Measurements from ENCODE around the gene EFEMP1. TPM values are rescaled to one million over a fixed set of nuclear protein-coding genes. Genes with fewer than 3 reads are reported as not detected.
A peak's percentile ranks its signal among the peaks of the same experiment; 100 is the strongest.

EFEMP1 gene, protein sequence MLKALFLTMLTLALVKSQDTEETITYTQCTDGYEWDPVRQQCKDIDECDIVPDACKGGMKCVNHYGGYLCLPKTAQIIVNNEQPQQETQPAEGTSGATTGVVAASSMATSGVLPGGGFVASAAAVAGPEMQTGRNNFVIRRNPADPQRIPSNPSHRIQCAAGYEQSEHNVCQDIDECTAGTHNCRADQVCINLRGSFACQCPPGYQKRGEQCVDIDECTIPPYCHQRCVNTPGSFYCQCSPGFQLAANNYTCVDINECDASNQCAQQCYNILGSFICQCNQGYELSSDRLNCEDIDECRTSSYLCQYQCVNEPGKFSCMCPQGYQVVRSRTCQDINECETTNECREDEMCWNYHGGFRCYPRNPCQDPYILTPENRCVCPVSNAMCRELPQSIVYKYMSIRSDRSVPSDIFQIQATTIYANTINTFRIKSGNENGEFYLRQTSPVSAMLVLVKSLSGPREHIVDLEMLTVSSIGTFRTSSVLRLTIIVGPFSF
- 139 TPM for total RNA-seq

DNA sequence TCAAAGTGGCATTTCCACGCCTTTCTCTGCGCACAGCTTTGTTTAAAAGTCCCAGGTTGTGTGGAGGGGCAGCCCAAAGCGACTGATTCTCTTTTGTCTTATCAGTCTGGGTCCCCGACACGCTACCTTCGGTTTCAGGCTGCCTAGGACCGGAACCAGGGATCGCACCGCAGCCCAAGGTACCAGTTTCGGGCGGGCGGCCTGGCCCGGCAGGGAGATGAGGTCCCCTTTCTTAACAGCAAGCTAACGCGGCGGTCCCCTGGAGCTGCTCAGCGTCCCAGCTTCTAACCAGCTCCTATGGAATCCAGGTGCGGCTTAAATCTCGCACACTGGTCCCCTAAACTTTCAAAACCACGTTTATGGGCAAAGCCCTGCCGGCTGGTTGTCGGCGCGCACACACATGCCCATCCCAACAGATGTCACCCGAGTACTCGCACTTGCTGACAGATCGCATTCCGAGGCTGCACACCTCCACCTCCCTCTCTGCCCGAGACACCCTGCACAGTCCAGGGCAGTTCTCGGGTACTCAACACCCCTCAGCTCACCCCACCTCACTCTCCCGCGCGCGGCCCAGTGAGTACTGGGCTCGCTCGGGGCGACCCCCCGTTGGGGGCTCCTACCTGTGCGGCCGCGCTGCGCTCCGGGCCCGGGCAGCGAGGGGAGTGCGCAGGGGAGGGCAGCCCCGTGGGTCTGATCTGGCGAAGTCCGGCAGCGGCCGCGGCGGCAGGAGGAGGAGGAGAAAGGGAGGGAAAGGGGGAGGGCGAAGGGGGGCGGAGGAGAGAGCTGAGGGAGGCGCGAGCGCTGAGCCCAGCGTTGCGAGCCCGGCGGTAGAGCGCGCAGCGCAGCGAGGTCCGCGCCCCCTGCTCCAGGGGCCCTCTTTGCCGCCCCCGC, at the start of gene EFEMP1:
TSS of gene EFEMP1 (minus strand) at position 692 of the 891 bp plus-strand sequence. CDS start 1,342 bp downstream, outside the sequence.
- ATAC-seq (peak; percentile 93), DNase-seq (ENCODE audit: low spot score) (peak; percentile 86)
- intact Hi-C loops (cut with DNase I): no loop called here

DNA sequence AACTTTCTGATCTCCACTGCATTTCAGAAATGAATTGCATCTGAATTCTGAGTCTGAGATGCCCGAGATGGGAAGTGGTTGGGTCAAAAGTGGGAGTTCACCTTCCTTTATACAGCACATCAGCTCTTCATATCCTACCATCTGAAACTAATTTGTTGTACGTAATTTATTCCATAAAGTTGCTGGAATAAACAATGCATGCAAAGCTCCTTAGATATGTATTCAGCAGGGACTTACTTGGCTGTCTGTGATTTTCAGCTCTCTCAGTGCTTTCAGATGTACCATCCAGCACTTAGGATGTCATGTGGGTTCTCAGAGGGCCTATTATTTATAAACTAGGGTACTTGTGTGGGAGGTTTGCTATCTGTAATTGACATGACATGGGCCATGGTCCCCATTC, 46.9 kb upstream of the EFEMP1 start:
- ATAC-seq: no peak
- intact Hi-C loops (cut with DNase I): no loop called here
- no peak for DNase-seq (ENCODE audit: low spot score)

DNA sequence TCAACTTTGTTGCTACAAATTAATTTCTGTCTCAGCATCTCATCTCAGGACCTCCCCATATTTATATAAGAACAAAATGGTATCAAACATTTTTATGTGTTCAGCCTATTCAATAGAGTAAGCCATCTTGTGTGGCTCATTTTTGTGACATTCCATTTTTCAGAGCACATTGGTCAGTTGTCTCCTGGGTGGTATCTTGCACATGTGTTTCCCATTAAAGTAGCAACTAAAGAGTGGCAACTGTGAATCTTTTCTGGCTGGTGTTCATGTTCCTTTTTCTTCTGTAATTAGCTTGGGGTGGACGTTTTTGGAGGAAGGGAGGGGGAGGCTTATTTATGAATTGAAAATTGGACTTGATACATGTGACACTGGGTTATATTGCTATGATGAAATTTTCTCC, 45.4 kb upstream of the EFEMP1 start:
- intact Hi-C loops (cut with DNase I): no loop called here
- DNase-seq (ENCODE audit: low spot score) (no peak), ATAC-seq (no peak)

DNA sequence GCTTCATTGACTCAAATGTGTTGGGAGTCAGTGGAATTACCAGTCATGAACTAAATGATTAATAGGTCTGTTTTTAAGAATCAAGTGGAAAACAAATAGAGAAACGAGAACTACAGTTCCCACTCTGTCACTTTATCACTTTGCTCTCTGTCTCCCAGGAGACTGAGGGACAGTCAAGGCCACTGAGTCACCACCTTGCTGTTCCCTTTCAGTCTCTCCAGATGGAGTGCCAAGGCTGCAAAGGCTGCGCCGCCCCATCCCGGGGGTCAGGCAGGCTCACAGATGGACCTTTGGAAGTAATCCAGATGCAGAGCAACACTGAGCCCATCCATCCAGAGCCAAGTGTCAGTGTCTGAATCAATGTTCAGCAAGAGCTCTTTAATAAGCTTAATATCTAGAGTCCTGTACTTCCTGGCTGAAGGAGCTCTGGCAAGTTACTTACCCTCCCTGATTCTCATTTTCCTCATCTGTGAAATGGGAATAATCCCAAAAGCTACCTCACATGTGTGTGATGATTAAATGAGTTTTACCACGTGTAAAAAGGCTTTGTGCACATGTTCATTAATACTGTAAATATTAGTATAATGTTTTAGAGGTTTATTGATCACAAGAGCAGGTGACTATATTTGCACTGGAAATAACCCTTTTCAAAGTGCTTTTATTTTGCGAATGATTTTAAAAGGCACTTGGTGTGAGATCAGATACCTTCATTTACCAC, 43.0 kb upstream of the EFEMP1 start:
- intact Hi-C loops (cut with DNase I): no loop called here
- DNase-seq (ENCODE audit: low spot score): no peak
- ATAC-seq: peak; percentile 89

DNA sequence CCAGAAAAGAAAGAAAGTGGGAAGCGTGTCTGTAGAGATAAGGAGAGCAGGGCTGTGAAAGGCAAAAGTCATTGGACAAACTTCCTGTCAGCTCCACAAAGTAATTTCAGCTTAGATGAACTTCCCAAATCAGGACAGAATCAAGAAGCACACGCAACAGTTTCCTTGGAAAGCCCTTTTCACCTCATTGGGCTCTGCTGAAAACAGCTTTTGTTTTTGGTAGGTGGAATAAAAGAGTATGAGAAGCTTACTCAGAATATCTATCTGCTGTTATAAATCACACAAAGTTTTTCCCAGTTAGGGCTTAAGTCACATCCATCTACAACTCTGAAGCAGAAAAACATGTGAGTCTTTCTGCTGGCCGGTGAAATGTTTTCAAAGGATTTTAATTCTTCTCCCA, 42.4 kb upstream of the EFEMP1 start:
- ATAC-seq: peak; percentile 54
- intact Hi-C loops (cut with DNase I): no loop called here
- DNase-seq (ENCODE audit: low spot score): no peak

DNA sequence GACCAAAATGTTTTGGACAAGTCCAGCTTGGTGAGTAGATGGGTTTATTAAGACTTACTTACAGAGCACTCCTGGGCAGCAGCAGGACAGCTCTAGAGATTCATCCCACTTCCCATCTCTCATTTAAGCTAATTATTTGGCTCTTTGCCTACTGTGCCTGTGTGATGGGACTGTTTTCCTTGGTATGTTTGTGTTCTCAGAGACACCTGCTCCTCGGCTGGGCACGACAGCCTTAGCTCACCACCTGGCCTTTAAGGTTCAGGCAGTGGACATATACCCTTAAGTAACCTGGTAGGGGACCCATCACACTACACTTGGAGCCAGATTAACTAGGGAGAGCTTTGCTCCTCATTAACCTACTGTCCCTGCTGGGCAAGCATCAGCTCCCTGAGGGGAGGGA, 41.7 kb upstream of the EFEMP1 start:
- no peak for ATAC-seq
- intact Hi-C loops (cut with DNase I): no loop called here

DNA sequence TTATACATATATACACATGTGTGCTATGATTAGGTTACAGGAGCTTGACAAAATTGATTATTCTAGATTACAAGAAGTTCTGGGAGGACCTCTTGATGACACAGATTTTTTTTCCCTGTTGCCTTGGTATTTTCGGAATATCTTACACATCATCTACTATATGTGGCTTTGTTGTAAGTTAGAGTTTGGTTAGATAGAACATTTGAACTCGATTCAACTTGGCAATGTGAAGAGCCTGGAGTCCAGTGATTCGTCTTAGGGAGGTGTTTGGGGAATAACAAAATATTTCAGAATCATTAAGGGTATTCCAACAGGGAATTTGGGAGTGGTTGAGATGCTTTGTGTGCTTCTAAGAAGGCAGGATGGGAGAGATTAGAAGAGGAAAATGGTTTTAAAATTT, 39.3 kb upstream of the EFEMP1 start:
- ATAC-seq: no peak
- no peak for DNase-seq (ENCODE audit: low spot score)
- intact Hi-C loops (cut with DNase I): no loop called here

More for the DNA sequence above, 41.7 kb upstream of the EFEMP1 start:
- no peak for DNase-seq (ENCODE audit: low spot score)

DNA sequence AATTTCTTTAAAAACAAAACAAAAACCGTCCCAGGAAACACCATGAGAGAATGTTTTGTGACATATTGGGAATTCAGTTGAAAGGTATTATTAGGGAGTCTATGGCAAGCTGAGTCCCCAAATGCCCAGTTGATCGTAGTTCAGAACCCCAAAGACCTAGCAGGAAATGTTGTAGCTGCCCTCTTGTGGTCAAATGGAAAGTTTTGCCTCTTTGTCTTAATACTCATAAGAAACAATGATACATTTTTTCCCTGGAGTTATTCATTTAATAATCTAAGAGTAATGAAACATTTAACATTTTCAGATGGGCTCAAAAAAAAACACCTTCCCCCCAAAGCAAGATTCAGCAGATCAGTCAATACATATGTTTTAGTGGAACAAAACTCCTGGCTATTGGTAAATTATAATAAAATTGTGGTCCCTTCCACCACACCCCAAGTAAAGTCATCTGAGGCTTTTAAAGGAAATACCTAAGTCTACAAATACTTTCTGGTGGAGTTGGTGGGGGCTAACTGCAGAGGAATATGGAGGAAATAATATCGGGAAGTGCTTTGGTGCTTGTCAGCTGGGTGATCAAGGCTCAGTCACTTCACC, 37.8 kb upstream of the EFEMP1 start:
- ATAC-seq: peak; percentile 59
- intact Hi-C loops (cut with DNase I): no loop called here

DNA sequence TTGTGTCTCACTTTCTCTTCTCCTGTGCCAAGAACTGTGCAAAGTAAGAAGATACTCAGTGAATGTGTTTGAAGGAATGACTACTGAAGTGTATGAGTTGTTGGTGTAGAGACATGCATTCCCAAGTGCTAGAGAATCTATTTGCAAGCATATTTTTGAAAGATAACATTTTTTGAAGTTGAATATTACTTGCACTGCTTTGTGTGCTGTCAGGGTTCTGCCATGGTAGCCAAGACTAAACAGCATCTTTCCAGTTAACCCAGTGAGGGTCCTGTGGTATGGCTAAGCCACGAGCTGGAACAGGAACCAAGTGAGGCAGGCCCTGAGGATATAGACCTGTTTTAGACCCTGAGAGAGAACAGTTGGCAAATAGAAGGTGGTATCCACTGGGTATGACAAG, 35.2 kb upstream of the EFEMP1 start:
- DNase-seq (ENCODE audit: low spot score): no peak
- no peak for ATAC-seq
- intact Hi-C loops (cut with DNase I): no loop called here

More for the DNA sequence above, 37.8 kb upstream of the EFEMP1 start:
- DNase-seq (ENCODE audit: low spot score): no peak

DNA sequence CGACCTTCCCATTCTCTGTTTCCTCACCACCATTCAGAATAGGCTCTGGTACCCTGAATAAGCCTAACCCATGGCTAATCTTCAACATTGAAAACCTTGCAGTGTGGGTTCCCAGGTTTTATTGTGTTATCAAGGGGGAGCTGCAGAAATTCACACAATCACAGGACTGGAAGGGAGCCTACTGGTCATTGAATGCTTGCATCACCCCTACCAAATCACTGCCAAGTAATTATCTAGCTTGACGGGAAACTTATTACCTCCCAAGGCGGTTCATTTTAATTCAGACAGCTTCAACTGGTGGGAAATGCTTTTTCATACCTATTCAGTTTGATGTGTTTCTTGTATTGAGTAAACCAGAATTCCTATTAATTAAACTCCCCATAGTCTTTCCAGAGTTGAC, 33.6 kb upstream of the EFEMP1 start:
- intact Hi-C loops (cut with DNase I): no loop called here
- ATAC-seq (peak; percentile 49), DNase-seq (ENCODE audit: low spot score) (no peak)

DNA sequence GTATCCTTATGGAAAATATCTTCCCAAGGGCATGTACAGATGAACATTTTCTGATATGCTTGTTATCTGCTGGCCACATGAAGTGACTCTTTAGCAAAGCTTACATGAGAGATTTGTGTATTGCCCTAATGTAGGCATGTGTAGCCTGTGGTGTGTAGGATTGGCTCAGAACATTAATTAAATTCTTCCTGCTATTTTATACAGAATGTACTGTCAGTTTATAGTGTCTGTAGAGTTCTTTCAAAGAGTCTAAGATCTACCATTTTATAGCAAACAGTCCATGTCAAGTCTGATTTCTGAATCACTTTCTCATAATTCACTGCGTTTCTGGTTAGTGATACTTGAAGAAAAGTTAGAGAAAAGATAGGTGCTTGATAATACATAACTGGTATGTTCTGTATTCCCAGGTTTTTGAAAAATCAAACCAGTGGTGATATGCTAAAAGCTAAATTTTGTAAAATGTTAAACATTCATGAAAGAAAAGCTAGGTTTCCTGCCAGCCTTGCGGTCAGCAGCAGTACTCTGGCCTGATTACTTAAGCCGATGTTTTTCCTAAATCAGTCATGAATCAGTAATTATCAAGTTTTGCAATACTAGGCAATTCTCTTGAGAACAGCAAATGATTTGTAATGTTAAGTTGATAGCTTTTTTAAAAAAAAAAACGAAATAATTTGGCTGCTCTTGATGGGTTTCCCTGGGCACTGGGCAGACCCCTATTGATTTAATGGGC, 30.9 kb upstream of the EFEMP1 start:
- DNase-seq (ENCODE audit: low spot score) (no peak), ATAC-seq (peak; percentile 79)
- intact Hi-C loops (cut with DNase I): no loop called here

DNA sequence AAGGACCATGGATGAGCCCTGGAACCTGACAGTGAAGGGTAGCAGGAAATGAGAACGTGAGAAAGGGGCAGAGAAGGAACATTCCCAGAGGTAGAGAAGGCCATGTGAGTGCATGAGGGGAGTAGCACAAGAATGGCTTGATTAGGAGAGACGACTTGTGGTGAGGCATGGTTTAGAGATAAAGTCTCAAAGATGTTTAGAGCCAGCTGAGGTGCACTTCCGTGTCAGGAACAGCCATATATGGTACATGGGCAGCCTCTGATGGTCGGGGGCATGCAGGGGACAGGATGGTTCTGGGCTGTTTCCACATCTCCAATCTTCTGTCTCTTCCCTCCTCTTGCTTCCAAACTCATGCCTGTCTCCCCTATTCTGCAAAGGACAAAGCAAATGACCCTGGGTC, 28.8 kb upstream of the EFEMP1 start:
- ATAC-seq: no peak
- DNase-seq (ENCODE audit: low spot score): no peak
- intact Hi-C loops (cut with DNase I): no loop called here

DNA sequence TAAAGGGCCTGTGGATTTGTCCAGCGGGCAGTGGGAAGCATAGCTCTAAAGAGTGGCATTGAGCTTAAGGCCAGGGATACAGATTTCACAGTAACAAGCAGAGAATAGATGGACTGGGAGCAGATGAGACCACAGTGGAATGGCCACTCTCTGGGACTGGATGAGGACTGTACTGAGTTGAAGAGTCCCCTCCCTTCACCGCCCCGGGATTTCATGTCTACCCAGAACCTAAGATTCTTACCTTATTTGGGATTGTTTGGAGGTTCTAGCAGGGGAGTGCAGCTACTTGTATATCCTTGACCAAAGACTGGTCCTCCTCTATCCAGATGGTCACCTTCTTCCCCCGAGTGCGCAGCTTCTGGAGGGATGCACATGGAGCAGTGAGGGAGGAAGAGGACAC, 28.0 kb upstream of the EFEMP1 start:
- intact Hi-C loops (cut with DNase I): no loop called here
- no peak for ATAC-seq
- DNase-seq (ENCODE audit: low spot score): no peak

DNA sequence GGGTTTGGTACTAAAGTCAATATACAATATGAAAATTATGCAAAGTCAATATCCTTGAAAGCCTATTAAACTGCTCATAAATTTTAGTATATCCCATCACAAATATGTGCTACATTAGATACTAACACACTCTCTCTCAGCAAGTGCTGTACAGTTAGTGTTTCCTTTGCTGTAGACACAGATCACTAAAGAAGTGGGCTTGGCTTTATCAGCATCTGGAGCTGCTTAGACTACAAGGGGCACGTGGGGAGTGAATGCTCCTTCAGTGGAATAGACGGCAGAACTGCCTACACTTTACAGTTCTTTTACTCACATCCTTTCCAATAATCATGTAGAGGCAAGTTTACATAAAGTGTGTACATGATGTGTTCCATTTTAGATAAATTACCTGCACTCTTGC, 26.0 kb upstream of the EFEMP1 start:
- DNase-seq (ENCODE audit: low spot score): no peak
- no peak for ATAC-seq
- intact Hi-C loops (cut with DNase I): no loop called here

DNA sequence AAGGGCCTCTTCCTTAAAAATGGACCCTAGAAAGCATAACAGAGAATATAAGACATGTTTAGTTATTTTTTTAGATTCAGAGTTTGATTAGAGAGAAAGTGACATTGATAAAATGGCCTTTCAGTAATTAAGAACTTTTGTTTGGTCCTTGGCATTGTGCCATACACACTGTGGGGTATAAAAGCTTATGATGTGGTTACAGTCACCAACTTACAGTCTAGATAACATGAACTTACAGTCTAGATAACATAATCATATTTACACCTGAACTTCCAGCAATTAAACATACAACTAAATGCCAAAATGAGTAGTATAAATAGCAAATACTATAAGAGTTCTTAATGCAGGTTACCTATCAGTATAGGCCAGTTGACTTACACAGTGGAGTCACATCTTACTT, 25.6 kb upstream of the EFEMP1 start:
- ATAC-seq (no peak), DNase-seq (ENCODE audit: low spot score) (no peak)
- intact Hi-C loops (cut with DNase I): no loop called here

DNA sequence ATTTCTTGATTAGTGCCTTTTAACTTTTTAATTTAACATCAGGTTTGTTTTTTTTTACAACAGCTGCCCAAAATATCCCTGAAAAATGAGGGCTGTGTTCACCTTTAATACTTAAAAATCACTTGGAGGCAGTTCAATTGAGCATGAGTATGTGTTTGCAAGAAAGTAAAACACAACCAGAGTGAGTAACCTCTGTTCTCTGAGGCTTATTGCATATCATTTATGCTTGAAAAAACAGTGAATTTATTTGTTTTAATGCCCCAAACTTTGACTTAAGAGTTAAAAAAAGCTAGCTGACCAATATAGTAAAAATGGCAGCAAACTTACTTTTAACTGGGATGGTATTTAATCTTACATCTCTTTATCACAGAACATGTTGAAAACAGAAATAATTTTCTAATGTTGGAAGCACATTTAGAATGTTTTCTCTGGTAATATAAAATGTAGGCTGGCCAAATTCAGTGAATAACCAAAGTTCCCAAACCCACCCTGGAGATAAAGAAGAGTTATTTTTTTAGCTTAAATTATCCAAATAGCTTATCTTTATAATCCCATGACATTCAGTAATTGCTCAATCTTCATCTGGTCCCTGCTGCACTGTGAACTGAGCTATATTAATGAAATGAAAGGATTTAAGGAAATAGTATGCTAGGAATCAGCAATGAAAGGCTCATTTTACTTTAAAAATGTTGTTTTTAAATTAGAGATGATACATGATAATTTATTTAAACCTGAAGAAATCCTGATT, 24.8 kb upstream of the EFEMP1 start:
- no peak for ATAC-seq
- DNase-seq (ENCODE audit: low spot score): no peak
- intact Hi-C loops (cut with DNase I): no loop called here

DNA sequence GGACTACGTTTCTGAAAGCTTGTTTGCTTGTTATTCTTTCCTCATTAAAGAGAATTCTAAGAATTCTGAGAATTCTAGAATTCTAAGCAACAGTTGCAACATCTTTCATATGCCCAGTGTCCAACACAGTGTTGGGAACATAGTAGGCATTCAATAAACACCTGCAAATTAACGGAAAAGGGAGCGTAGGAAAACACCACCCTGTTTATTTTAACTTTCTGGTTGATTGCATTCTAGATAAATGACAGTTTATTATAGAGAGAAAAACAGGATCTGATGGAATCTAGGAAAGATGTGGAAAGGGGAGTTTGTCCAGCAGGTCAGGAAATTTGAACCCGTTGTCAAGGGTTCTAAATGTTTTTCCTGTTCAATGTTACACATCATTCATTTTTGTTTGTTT, 24.2 kb upstream of the EFEMP1 start:
- ATAC-seq: peak; percentile 50
- DNase-seq (ENCODE audit: low spot score): no peak
- intact Hi-C loops (cut with DNase I): no loop called here

DNA sequence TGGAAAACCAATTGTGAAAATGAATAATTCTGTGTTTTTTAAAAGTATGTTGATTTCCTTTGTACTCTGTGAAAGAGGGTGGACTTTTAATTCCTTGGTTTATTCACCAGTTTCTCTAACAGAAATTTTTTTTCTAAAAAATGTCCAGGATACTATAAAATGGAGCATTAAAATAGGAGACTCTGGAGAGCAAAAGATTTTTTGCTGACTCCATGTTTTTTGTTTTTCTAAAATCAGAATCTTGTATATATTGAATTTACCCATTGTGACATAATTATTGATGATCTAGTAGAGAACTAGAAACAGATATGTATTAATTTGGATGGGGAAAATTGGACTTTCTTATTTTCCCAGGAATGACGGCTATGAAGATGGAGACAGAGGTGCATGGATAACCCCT, 23.2 kb upstream of the EFEMP1 start:
- DNase-seq (ENCODE audit: low spot score) (no peak), ATAC-seq (no peak)
- intact Hi-C loops (cut with DNase I): no loop called here

All from sciatic nerve (tissue), 2 donors.